ENCODE data around the gene ACTR1A. TPM values are rescaled to one million over a fixed set of nuclear protein-coding genes. Genes with fewer than 3 reads are reported as not detected.

Gene ACTR1A
- total and polyA plus RNA-seq, 9 of the 15 experiments (the other 6 are each of a cell fraction or from before 2014, with no cell fraction given): 36.3 to 77.2 (median 49.6) TPM

DNA sequence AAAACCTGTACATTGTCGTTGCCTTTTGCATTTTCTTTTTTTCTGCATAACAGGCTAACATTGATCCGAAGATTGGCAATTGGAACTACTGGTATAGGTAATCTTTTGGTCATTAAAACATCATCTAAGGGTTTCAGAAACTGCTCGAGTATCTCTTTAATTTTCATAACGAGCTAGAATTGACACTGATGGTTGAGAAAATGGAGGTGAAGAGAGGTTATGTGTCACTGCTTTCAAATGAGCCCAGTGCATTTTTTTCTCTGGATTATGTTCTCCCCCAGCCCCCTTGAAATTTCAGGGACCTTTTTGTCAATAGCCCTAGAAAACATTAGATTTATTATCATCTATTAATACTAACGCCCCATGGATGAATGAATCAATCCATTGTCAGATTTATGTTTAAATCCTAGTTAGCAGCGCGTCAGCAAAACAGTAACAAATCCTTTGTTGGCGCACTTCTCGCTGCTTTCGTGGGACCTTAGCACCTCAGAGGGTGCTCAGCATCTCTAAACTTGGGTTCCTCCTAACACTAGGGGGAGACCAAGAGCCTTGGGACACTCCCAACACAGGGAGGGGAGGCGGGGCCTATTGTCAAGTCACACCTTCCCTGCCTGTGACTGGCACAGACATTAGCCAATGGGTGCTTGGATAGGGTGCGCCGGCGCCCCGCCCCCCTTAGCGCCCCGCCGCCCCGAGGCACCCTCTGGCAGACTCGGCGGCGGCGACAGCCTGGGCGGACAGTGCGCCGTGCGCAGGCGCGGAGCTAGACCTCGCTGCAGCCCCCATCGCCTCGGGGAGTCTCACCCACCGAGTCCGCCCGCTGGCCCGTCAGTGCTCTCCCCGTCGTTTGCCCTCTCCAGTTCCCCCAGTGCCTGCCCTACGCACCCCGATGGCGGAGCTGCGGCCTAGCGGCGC, 1.0 kb upstream of the ACTR1A start, which contains the start of gene SUFU (continued):
- TF ChIP-seq BRCA1 (IDR thresholded peaks at IDR 0.05) (no peak), BRCA1 (CRISPR knock-in tag; IDR thresholded peaks at IDR 0.05) (no peak), ZNF717 (CRISPR knock-in tag; IDR thresholded peaks at IDR 0.05) (no peak), ZNF232 (CRISPR knock-in tag; IDR thresholded peaks at IDR 0.05) (no peak), TSC22D4 (tag; IDR thresholded peaks at IDR 0.05) (no peak), SMARCA4 (IDR thresholded peaks at IDR 0.05) (no peak), CBFA2T3 (IDR thresholded peaks at IDR 0.05) (no peak), SREBF2 (CRISPR knock-in tag; IDR thresholded peaks at IDR 0.05) (no peak), ZC3H8 (IDR thresholded peaks at IDR 0.05) (no peak), PCBP1 (IDR thresholded peaks at IDR 0.05; ENCODE audit: low read depth, low read length, poor library complexity, severe bottlenecking) (no peak), NR2C2 (CRISPR knock-in tag; IDR thresholded peaks at IDR 0.05) (no peak), NR2C2 (tag; IDR thresholded peaks at IDR 0.05) (no peak), XRCC5 (IDR thresholded peaks at IDR 0.05; ENCODE audit: low read depth, low read length) (0 out of 2 replicates have a peak, but pooled peaks have one; percentile 29), TARDBP (IDR thresholded peaks at IDR 0.05) (no peak), HMG20A (CRISPR knock-in tag; conservative IDR thresholded peaks at IDR 0.05) (no peak), FOXA3 (CRISPR knock-in tag; conservative IDR thresholded peaks at IDR 0.05 in 1 of 2, IDR thresholded peaks at IDR 0.05 in 1 of 2) (no peak), PTTG1 (tag; IDR thresholded peaks at IDR 0.05; ENCODE audit: low read depth) (no peak), TCF7L2 (IDR thresholded peaks at IDR 0.05; ENCODE audit: low read depth, low read length) (no peak), CHD4 (IDR thresholded peaks at IDR 0.05; ENCODE audit: insufficient read depth, insufficient replicate concordance, low read depth, low read length, poor library complexity, severe bottlenecking) (no peak), POLR2H (tag; IDR thresholded peaks at IDR 0.05; ENCODE audit: low read depth) (no peak), PHF8 (IDR thresholded peaks at IDR 0.05; ENCODE audit: borderline replicate concordance, low read length) (peak; percentile 65; the same call in 1 of the 2 replicates), ZFX (CRISPR knock-in tag; IDR thresholded peaks at IDR 0.05) (peak; percentile 52; the same call in 1 of the 2 replicates), TBP (optimal IDR thresholded peaks at IDR 0.05; ENCODE audit: low read depth, low read length) (peak; percentile 71), ARID1B (IDR thresholded peaks at IDR 0.05) (no peak), ZNF143 (CRISPR knock-in tag; IDR thresholded peaks at IDR 0.05) (no peak), SOX6 (IDR thresholded peaks at IDR 0.05) (no peak)
- TF ChIP-seq, protein P1, sequence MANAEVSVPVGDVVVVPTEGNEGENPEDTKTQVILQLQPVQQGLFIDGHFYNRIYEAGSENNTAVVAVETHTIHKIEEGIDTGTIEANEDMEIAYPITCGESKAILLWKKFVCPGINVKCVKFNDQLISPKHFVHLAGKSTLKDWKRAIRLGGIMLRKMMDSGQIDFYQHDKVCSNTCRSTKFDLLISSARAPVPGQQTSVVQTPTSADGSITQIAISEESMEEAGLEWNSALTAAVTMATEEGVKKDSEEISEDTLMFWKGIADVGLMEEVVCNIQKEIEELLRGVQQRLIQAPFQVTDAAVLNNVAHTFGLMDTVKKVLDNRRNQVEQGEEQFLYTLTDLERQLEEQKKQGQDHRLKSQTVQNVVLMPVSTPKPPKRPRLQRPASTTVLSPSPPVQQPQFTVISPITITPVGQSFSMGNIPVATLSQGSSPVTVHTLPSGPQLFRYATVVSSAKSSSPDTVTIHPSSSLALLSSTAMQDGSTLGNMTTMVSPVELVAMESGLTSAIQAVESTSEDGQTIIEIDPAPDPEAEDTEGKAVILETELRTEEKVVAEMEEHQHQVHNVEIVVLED (CRISPR knock-in tag; IDR thresholded peaks at IDR 0.05): peak; percentile 15; the same call in 1 of the 2 replicates
- TF ChIP-seq, protein P2, sequence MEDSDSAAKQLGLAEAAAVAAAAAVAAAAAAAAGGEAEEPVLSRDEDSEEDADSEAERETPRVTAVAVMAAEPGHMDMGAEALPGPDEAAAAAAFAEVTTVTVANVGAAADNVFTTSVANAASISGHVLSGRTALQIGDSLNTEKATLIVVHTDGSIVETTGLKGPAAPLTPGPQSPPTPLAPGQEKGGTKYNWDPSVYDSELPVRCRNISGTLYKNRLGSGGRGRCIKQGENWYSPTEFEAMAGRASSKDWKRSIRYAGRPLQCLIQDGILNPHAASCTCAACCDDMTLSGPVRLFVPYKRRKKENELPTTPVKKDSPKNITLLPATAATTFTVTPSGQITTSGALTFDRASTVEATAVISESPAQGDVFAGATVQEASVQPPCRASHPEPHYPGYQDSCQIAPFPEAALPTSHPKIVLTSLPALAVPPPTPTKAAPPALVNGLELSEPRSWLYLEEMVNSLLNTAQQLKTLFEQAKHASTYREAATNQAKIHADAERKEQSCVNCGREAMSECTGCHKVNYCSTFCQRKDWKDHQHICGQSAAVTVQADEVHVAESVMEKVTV (CRISPR knock-in tag; IDR thresholded peaks at IDR 0.05): no peak
